Ascending aorta (tissue), 2 donors: ENCODE results near the gene PRKCA. TPM values are rescaled to one million over a fixed set of nuclear protein-coding genes. Genes with fewer than 3 reads are reported as not detected.

Experiments
- DNase-seq, 2 donors: peaks; one replicate each; pipeline ENCODE4 v3.0.0-alpha.2; 2019; ENCODE audit warnings: low spot score in 2 of 2
- H3K27ac ChIP-seq, 2 donors: fragments of 200-600 bp; sonication (generic); one replicate each; pipeline ENCODE4 v1.5.1; 2016 to 2017; ENCODE audit warnings: mild to moderate bottlenecking in 1 of 2
- H3K27me3 ChIP-seq: fragments of 200-600 bp; sonication (generic); one replicate; pipeline ENCODE4 v1.5.1; 2017
- H3K36me3 ChIP-seq, 2 donors: fragments of 200-600 bp; sonication (generic); one replicate each; pipeline ENCODE4 v1.5.1; 2016
- H3K4me1 ChIP-seq, 2 donors: fragments of 200-600 bp; sonication (generic); one replicate each; pipeline ENCODE4 v1.5.1; 2016 to 2017; ENCODE audit warnings: mild to moderate bottlenecking in 1 of 2
- H3K4me3 ChIP-seq, 2 donors: fragments of 200-600 bp; sonication (generic); one replicate each; pipeline ENCODE4 v1.5.1; 2016 to 2017; ENCODE audit warnings: mild to moderate bottlenecking in 1 of 2
- H3K9me3 ChIP-seq, 2 donors: fragments of 200-600 bp; sonication (generic); one replicate each; pipeline ENCODE4 v1.5.1; 2016
- CTCF ChIP-seq, 3 experiments: fragments of 200-600 bp in 2 of 3; fragments of 450-650 bp in 1 of 3; sonication (generic) in 2 of 3; IDR thresholded peaks; one replicate each; pipeline ENCODE4 v1.5.1; 2016 to 2019; ENCODE audit warnings: antibody characterized with exemption in 3 of 3, mild to moderate bottlenecking in 1 of 3, moderate library complexity in 1 of 3
- intact Hi-C: fragments of 100-400 bp; cut with DNase I; formaldehyde crosslinking; loops from one replicate; pipeline ENCODE4 v1.15.1; 2023
- total RNA-seq: library from RNA; depleted of rRNA; stranded (reverse); fragments of >200 nt; gene quantifications from one replicate; pipeline ENCODE4 v1.1.0, GENCODE V29; 2016

Gene PRKCA
- total RNA-seq, 1 donor from 2014 or later, result 3.2 TPM

DNA sequence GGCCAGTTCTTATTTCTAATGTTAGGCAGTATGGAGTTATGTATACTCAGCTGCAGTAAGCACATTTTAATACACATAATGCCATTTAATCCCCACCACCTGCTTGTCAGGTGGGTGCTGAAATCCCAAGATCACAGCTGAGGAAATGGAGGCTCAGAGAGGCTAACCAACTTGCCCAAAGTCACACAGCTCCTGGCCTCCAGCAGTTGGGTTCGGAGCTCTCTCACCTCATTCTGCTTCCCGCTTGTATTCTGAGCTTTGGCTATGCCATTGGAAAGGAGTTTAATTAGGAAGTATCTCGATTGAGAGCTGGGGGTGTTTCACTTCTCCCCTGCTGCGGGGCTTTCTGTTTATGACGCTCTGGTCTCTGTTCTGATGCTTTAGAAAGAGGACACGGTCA lies 459.9 kb downstream of the PRKCA start:
- peak in 1 of 2 donors; percentile 0 for DNase-seq
- no peak for TF ChIP-seq CTCF (IDR thresholded peaks at IDR 0.05)
- no peak overlapping the region for H3K27ac ChIP-seq

DNA sequence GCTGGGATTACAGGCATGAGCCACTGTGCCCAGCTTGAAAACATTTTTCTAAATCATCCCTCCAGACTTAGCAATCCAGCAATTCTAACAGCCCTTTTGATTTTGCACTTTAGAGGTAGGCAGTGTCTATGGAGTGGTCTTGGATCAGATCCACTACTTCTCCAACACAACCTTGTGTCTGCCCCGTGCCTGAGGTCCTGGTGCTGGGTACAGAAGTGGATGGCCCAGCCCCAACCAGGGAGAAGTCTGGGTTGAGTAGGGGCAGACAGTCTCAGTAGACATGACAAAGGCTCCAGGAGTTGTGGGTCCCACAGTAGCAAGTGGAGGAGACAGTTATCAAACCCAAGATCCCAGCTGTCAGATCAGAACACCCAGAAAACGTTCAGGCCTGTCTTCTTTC lies 460.6 kb downstream of the PRKCA start:
- DNase-seq, result peak in 1 of 2 donors; percentile 12
- intact Hi-C loops, result no loop called here
- H3K9me3 ChIP-seq, result no peaks in the 10 kb centered on the region

More for the DNA sequence above, 459.9 kb downstream of the PRKCA start:
- no peaks in the 10 kb centered on the region for H3K4me1 ChIP-seq
- H3K4me3 ChIP-seq, result no peak overlapping the region
- no peaks in the 10 kb centered on the region for H3K36me3 ChIP-seq
- no peaks in the 10 kb centered on the region for H3K9me3 ChIP-seq
- intact Hi-C loops, result no loop called here
- H3K27me3 ChIP-seq, result no peaks in the 10 kb centered on the region

DNA sequence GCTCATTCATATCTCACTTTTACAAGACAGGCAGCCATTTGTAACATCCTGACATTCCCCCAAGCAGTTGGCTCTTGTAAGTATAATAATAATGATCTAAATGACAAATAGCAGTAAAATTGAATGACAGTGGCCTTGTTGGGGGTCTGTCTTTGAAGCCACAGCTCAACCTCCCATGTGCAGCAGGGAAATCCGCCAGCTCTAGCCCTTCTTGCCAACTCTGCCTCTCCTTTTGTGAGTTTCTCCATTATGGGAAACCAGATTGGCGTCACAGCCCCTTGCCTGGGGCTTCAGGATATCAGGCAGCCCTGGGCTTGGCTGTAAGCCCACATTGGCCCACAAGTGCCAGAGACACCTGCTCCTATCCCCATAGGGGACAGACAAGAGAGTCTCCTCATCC lies 462.1 kb downstream of the PRKCA start:
- DNase-seq, result no peak
- Histone ChIP-seq H3K4me3 (no peak overlapping the region), H3K9me3 (no peaks in the 10 kb centered on the region), H3K27ac (no peak overlapping the region), H3K4me1 (no peaks in the 10 kb centered on the region), H3K36me3 (no peaks in the 10 kb centered on the region), H3K27me3 (no peaks in the 10 kb centered on the region)
- TF ChIP-seq CTCF (IDR thresholded peaks at IDR 0.05), result no peak
- intact Hi-C loops, result no loop called here

More for the DNA sequence above, 460.6 kb downstream of the PRKCA start:
- Histone ChIP-seq H3K27me3 (no peaks in the 10 kb centered on the region), H3K4me3 (no peak overlapping the region), H3K36me3 (no peaks in the 10 kb centered on the region), H3K4me1 (no peaks in the 10 kb centered on the region), H3K27ac (no peak overlapping the region)
- no peak for TF ChIP-seq CTCF (IDR thresholded peaks at IDR 0.05)

- no peaks in the 10 kb centered on the region for H3K4me1 ChIP-seq
- H3K27ac ChIP-seq, result no peak overlapping the region
- no peak for TF ChIP-seq CTCF (IDR thresholded peaks at IDR 0.05)
- H3K36me3 ChIP-seq, result no peaks in the 10 kb centered on the region
- no peak overlapping the region for H3K4me3 ChIP-seq
- no peaks in the 10 kb centered on the region for H3K27me3 ChIP-seq
- H3K9me3 ChIP-seq, result no peaks in the 10 kb centered on the region
- intact Hi-C loops, result no loop called here
- peak in 1 of 2 donors; percentile 0 for DNase-seq
Measured at GRCh38 chr17:66767154-66767933, 464.9 kb downstream of the PRKCA start.

- intact Hi-C loops, result no loop called here
- no peak for TF ChIP-seq CTCF (IDR thresholded peaks at IDR 0.05)
Measured at GRCh38 chr17:66769911-66770310, 467.5 kb downstream of the PRKCA start.

More at GRCh38 chr17:66769911-66770310, 467.5 kb downstream of the PRKCA start:
- Histone ChIP-seq H3K36me3 (no peaks in the 10 kb centered on the region), H3K9me3 (no peaks in the 10 kb centered on the region), H3K4me3 (no peak overlapping the region), H3K27me3 (no peaks in the 10 kb centered on the region), H3K27ac (no peak overlapping the region), H3K4me1 (no peaks in the 10 kb centered on the region)
- DNase-seq, result no peak
